B cell (primary cell): ENCODE measurements around the gene UBR7. TPM values are rescaled to one million over a fixed set of nuclear protein-coding genes. Genes with fewer than 3 reads are reported as not detected.

ENCODE experiments used
- ATAC-seq: fragments of 200-7000 bp; cut with Tn5 transposase; one replicate; pipeline ENCODE4 v1.10.0; 2021; ENCODE audit warnings: low read depth, mild to moderate bottlenecking, moderate number of reproducible peaks, moderate library complexity
- CTCF ChIA-PET: fragments of 350-600 bp; sonication (Branson Sonifier 250); formaldehyde crosslinking; loops from one replicate; lab custom pipeline; 2021; ENCODE audit warnings: antibody characterized with exemption, inconsistent platforms; lab: Charles Lee
- POLR2A ChIA-PET: fragments of 350-600 bp; sonication (Branson Sonifier 250); formaldehyde crosslinking; loops from one replicate; lab custom pipeline; 2021; ENCODE audit warnings: antibody characterized with exemption; lab: Charles Lee
- DNase-seq: peaks from one replicate; pipeline ENCODE4 v3.0.0; 2013
- H2AFZ ChIP-seq: 2 replicates; pipeline ENCODE4 v1.6.1; 2012; ENCODE audit warnings: mild to moderate bottlenecking, low read depth, low read length; ENCODE audit not compliant: insufficient read depth, poor library complexity, severe bottlenecking
- H3K27ac ChIP-seq, 2 donors: 1 replicate in 1 of 2; 2 replicates in 1 of 2; pipeline ENCODE4 v1.5.1; 2012 to 2013; ENCODE audit warnings: low read length in 2 of 2, mild to moderate bottlenecking in 2 of 2, moderate library complexity in 1 of 2
- H3K27me3 ChIP-seq, 4 experiments: fragments of 200-600 bp in 1 of 4; sonication (generic) in 1 of 4; replicated peaks in 1 of 4; 1 replicate in 2 of 4; 2 replicates in 2 of 4; pipeline versions ENCODE4 v1.6.1 to v1.7.0; 2013 to 2016; ENCODE audit warnings: low read length in 3 of 4, mild to moderate bottlenecking in 2 of 4, mixed read lengths in 1 of 4, moderate library complexity in 1 of 4; ENCODE audit not compliant: insufficient read depth in 4 of 4, control insufficient read depth in 3 of 4; ENCODE audit errors: control extremely low read depth in 1 of 4
- H3K36me3 ChIP-seq, 2 experiments: replicated peaks in 1 of 2; 1 replicate in 1 of 2; 2 replicates in 1 of 2; pipeline versions ENCODE4 v1.6.1 to v1.7.1; 2013; ENCODE audit warnings: low read length in 1 of 2; ENCODE audit not compliant: insufficient read depth in 2 of 2, control insufficient read depth in 1 of 2; ENCODE audit errors: control extremely low read depth in 1 of 2, extremely low read depth in 1 of 2
- H3K4me1 ChIP-seq, 2 donors: fragments of 200-600 bp in 1 of 2; sonication (generic) in 1 of 2; 1 replicate in 1 of 2; 2 replicates in 1 of 2; pipeline versions ENCODE4 v1.5.1 to v1.6.1; 2013 to 2017; ENCODE audit warnings: low read length in 2 of 2; ENCODE audit not compliant: control insufficient read depth in 2 of 2, insufficient read depth in 2 of 2
- H3K4me2 ChIP-seq: replicated peaks from 2 replicates; pipeline ENCODE3; 2012; ENCODE audit warnings: mild to moderate bottlenecking, low read depth, low read length; ENCODE audit not compliant: poor library complexity, severe bottlenecking
- H3K4me3 ChIP-seq, 5 experiments: fragments of 200-600 bp in 1 of 5; sonication (generic) in 1 of 5; 1 replicate in 3 of 5; 2 replicates in 2 of 5; pipeline versions ENCODE4 v1.5.1 to v1.7.0; 2011 to 2016; ENCODE audit warnings: low read length in 4 of 5, mild to moderate bottlenecking in 4 of 5, low read depth in 2 of 5, control low read depth in 1 of 5, moderate library complexity in 1 of 5; ENCODE audit not compliant: insufficient read depth in 1 of 5; ENCODE audit errors: control extremely low read depth in 1 of 5, extremely low read depth in 1 of 5
- H3K79me2 ChIP-seq: fragments of 200-600 bp; sonication (generic); one replicate; pipeline ENCODE4 v1.6.0; 2016; ENCODE audit warnings: low read length; ENCODE audit not compliant: control insufficient read depth, insufficient read depth
- H3K9ac ChIP-seq: fragments of 200-600 bp; sonication (generic); 2 replicates; pipeline ENCODE4 v1.6.1; 2017; ENCODE audit warnings: mild to moderate bottlenecking, low read length, moderate library complexity
- H3K9me3 ChIP-seq, 3 donors: one replicate each; pipeline versions ENCODE4 v1.6.1 to v1.7.1; 2013; ENCODE audit warnings: low read length in 2 of 3; ENCODE audit not compliant: control insufficient read depth in 2 of 3, insufficient read depth in 1 of 3; ENCODE audit errors: control extremely low read depth in 1 of 3
- H4K20me1 ChIP-seq: 2 replicates; pipeline ENCODE4 v1.6.0; 2012; ENCODE audit warnings: mild to moderate bottlenecking, low read length; ENCODE audit not compliant: insufficient read depth, control insufficient read depth, poor library complexity, severe bottlenecking
- H3K27ac Mint-ChIP-seq: one replicate; pipeline ENCODE4 v1.8.0; 2021; ENCODE audit warnings: mixed read lengths
- H3K27me3 Mint-ChIP-seq: one replicate; pipeline ENCODE4 v1.8.0; 2021; ENCODE audit warnings: mixed read lengths
- H3K4me1 Mint-ChIP-seq: one replicate; pipeline ENCODE4 v1.8.0; 2021; ENCODE audit warnings: mixed read lengths
- H3K4me3 Mint-ChIP-seq: one replicate; pipeline ENCODE4 v1.8.0; 2021; ENCODE audit warnings: mixed read lengths
- H3K9me3 Mint-ChIP-seq: one replicate; pipeline ENCODE4 v1.8.0; 2022; ENCODE audit warnings: mixed read lengths; ENCODE audit not compliant: insufficient read depth
- CTCF ChIP-seq: fragments of 200-600 bp; IDR thresholded peaks from one replicate; pipeline ENCODE4 v1.8.0; 2022; ENCODE audit warnings: antibody characterized with exemption, mild to moderate bottlenecking
- EZH2 ChIP-seq: IDR thresholded peaks from 2 replicates; pipeline ENCODE4 v1.6.1; 2012; ENCODE audit warnings: borderline replicate concordance, low read depth, mild to moderate bottlenecking, moderate library complexity, low read length; ENCODE audit not compliant: insufficient read depth, poor library complexity, severe bottlenecking
- WGBS: methylation state at CpG from one replicate; pipeline ENCODE4 v1.1.5; 2013; ENCODE audit warnings: missing lambda C conversion rate; ENCODE audit not compliant: insufficient coverage; 5-methylcytosine and 5-hydroxymethylcytosine counted together
- intact Hi-C: fragments of 100-400 bp; cut with micrococcal nuclease; formaldehyde crosslinking; loops from one replicate; pipeline ENCODE4 v1.10.0; 2022
- polyA plus RNA-seq: library from polyadenylated mRNA; depleted of rRNA; stranded (reverse); fragments of >200 nt; gene quantifications from 2 replicates; pipeline ENCODE4 v1.2.3, GENCODE V29; 2012
- total RNA-seq, 2 donors: library from RNA; stranded (reverse); fragments of 120-200 nt in 1 of 2; gene quantifications; 1 replicate in 1 of 2; 2 replicates in 1 of 2; pipeline versions ENCODE4 v1.2.3 to v1.2.4, GENCODE V29; 2013 to 2022

Gene UBR7
- total and polyA plus RNA-seq, 2 donors (not counting 1 experiment from before 2014, with no cell fraction given) = 11.3 to 17.3 TPM

- Mint-ChIP-seq H3K27me3 (no peaks in the 10 kb centered on the region), H3K27ac (no peak overlapping the region), H3K4me1 (no peaks in the 10 kb centered on the region), H3K9me3 (no peaks in the 10 kb centered on the region), H3K4me3 (no peak overlapping the region)
- ATAC-seq = no peak
- H4K20me1 ChIP-seq = no peaks in the 10 kb centered on the region
- WGBS = 100% methylated on average over 3 of the region's 4 CpGs
- ChIA-PET CTCF (interaction anchor here (0.6 to 1.0 kb wide), 3 partner anchors 8 to 20 kb away, joined by 3 read pairs; no protein-coding TSS in a partner anchor), POLR2A (no interaction called here)
- no peaks in the 10 kb centered on the region for H3K9me3 ChIP-seq
- H3K4me2 ChIP-seq = no peak overlapping the region
- no peak overlapping the region for H3K9ac ChIP-seq
- no peaks in the 10 kb centered on the region for H3K4me1 ChIP-seq
- H3K27me3 ChIP-seq = no peaks in the 10 kb centered on the region
- TF ChIP-seq CTCF = no peak
- no peak for TF ChIP-seq EZH2
- H3K4me3 ChIP-seq = no peak overlapping the region
- no peak for DNase-seq
- H3K27ac ChIP-seq = no peak overlapping the region
- peaks cover 41% of the 10 kb centered on the region for H3K79me2 ChIP-seq
- H2AFZ ChIP-seq = no peak overlapping the region
- intact Hi-C loops = no loop called here
- H3K36me3 ChIP-seq = no peaks in the 10 kb centered on the region
Measured at GRCh38 chr14:93199031-93199430, 8.0 kb upstream of the UBR7 start.

DNA sequence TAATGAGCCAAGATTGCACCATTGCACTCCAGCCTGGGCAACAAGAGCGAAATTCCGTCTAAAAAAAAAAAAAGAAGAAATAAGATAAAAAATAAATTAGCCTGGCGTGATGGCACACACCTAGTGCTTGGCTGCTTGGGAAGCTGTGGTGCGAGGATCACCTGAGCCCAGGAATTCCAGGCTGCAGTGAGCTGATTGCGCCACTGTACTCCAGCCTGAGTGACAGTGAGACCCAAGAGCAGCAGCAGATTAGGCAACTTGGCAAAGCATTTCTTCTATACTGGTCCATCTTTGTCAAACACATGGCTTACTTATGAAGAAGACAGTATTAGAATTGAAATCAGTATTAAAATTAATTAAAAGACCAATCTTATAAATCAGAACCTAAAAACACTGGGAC is 6.5 kb upstream of the UBR7 start:
- Histone ChIP-seq H3K9ac (no peak overlapping the region), H2AFZ (no peak overlapping the region), H3K4me2 (no peak overlapping the region), H3K4me1 (peaks cover under 1 to 4% of the 10 kb centered on the region in 2 donors), H3K27ac (no peak overlapping the region), H3K36me3 (peaks cover 0 to 2% of the 10 kb centered on the region in 2 experiments), H3K9me3 (no peaks in the 10 kb centered on the region), H3K79me2 (peaks cover 47% of the 10 kb centered on the region), H3K4me3 (no peak overlapping the region), H3K27me3 (no peaks in the 10 kb centered on the region), H4K20me1 (no peaks in the 10 kb centered on the region)
- peaks cover 13% of the 10 kb centered on the region for H3K4me1 Mint-ChIP-seq
- no peaks in the 10 kb centered on the region for H3K27me3 Mint-ChIP-seq
- ATAC-seq (no peak), DNase-seq (no peak)
- no peak overlapping the region for H3K4me3 Mint-ChIP-seq
- ChIA-PET POLR2A (no interaction called here), CTCF (no interaction called here)
- no peak for TF ChIP-seq CTCF
- TF ChIP-seq EZH2 = no peak
- H3K9me3 Mint-ChIP-seq = no peaks in the 10 kb centered on the region
- WGBS = 98% methylated on average over 3 of the region's 5 CpGs
- no peak overlapping the region for H3K27ac Mint-ChIP-seq
- intact Hi-C loops = loop anchor here (10.0 kb wide), 2 partner anchors 174 to 764 kb away; no protein-coding TSS in a partner anchor
